Gastrocnemius medialis (tissue), 4 donors: ENCODE results near the gene SLC35G6. TPM values are rescaled to one million over a fixed set of nuclear protein-coding genes. Genes with fewer than 3 reads are reported as not detected.

Experiments used
- ATAC-seq, 2 donors: fragments of 150-250 bp; one replicate each; pipeline ENCODE4 v1.9.1; 2016
- DNase-seq, 2 donors: peaks; one replicate each; pipeline ENCODE4 v3.0.0-alpha.2; 2019
- H3K27ac ChIP-seq, 4 donors: fragments of 200-600 bp; sonication (generic); 1 replicate in 1 of 4; 2 replicates in 3 of 4; pipeline ENCODE4 v1.5.1; 2016 to 2018; ENCODE audit warnings: mild to moderate bottlenecking in 2 of 4, moderate library complexity in 1 of 4
- H3K27me3 ChIP-seq, 3 donors: fragments of 200-600 bp; sonication (generic) in 2 of 3; 1 replicate in 1 of 3; 2 replicates in 2 of 3; pipeline versions ENCODE4 v1.5.1 to v1.6.0; 2016 to 2019; ENCODE audit warnings: mild to moderate bottlenecking in 1 of 3, moderate library complexity in 1 of 3
- H3K36me3 ChIP-seq, 2 donors: fragments of 200-600 bp; sonication (generic) in 1 of 2; one replicate each; pipeline ENCODE4 v1.5.1; 2017 to 2018
- H3K4me1 ChIP-seq, 2 donors: fragments of 200-600 bp; sonication (generic) in 1 of 2; one replicate each; pipeline ENCODE4 v1.5.1; 2016 to 2017; ENCODE audit warnings: mild to moderate bottlenecking in 2 of 2
- H3K4me3 ChIP-seq, 4 donors: fragments of 200-600 bp; sonication (generic) in 3 of 4; 1 replicate in 1 of 4; 2 replicates in 3 of 4; pipeline ENCODE4 v1.5.1; 2016 to 2019; ENCODE audit warnings: mild to moderate bottlenecking in 2 of 4
- H3K9me3 ChIP-seq, 3 donors: fragments of 200-600 bp; sonication (generic) in 2 of 3; 1 replicate in 1 of 3; 2 replicates in 2 of 3; pipeline ENCODE4 v1.5.1; 2016 to 2019
- POLR2A ChIP-seq, 2 donors: fragments of 450-650 bp; IDR thresholded peaks; one replicate each; pipeline ENCODE4 v1.6.1; 2017; ENCODE audit warnings: antibody characterized with exemption in 2 of 2, mild to moderate bottlenecking in 2 of 2, moderate library complexity in 2 of 2
- in situ Hi-C, 4 donors: fragments of 200-750 bp; cut with MboI; loops; one replicate each; pipeline versions ENCODE4 v1.15.0 to v1.8.0; 2017; ENCODE audit warnings: low sequenced_read_pairs in 4 of 4
- intact Hi-C: fragments of 100-400 bp; cut with DNase I; formaldehyde crosslinking; loops from one replicate; pipeline ENCODE4 v1.15.1; 2023; ENCODE audit warnings: low total_unique reads
- total RNA-seq, 4 donors: library from RNA; depleted of rRNA; stranded (reverse); fragments of >200 nt; gene quantifications; one replicate each; pipeline versions ENCODE4 v1.1.0 to v1.2.3, GENCODE V29; 2016
- TF ChIP-seq, protein P1 (sequence below), 5 experiments: fragments of 450-650 bp in 3 of 5; fragments of 200-600 bp in 2 of 5; sonication (generic) in 2 of 5; IDR thresholded peaks in 4 of 5; conservative IDR thresholded peaks in 1 of 5; 1 replicate in 4 of 5; 2 replicates in 1 of 5; pipeline ENCODE4 v1.5.1; 2016 to 2019; ENCODE audit warnings: antibody characterized with exemption in 5 of 5, mild to moderate bottlenecking in 3 of 5, moderate library complexity in 3 of 5

SLC35G6 gene
- total RNA-seq, 4 donors from 2014 or later, result not detected

- DNase-seq (no peak), ATAC-seq (no peak)
- TF ChIP-seq, protein P1, sequence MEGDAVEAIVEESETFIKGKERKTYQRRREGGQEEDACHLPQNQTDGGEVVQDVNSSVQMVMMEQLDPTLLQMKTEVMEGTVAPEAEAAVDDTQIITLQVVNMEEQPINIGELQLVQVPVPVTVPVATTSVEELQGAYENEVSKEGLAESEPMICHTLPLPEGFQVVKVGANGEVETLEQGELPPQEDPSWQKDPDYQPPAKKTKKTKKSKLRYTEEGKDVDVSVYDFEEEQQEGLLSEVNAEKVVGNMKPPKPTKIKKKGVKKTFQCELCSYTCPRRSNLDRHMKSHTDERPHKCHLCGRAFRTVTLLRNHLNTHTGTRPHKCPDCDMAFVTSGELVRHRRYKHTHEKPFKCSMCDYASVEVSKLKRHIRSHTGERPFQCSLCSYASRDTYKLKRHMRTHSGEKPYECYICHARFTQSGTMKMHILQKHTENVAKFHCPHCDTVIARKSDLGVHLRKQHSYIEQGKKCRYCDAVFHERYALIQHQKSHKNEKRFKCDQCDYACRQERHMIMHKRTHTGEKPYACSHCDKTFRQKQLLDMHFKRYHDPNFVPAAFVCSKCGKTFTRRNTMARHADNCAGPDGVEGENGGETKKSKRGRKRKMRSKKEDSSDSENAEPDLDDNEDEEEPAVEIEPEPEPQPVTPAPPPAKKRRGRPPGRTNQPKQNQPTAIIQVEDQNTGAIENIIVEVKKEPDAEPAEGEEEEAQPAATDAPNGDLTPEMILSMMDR (IDR thresholded peaks at IDR 0.05 in 4 of 5, conservative IDR thresholded peaks at IDR 0.05 in 1 of 5), result no peak
- no peak for TF ChIP-seq POLR2A (IDR thresholded peaks at IDR 0.05)
- peaks cover 3 to 71% of the 10 kb centered on the region in 2 donors for H3K36me3 ChIP-seq
- no peak overlapping the region for H3K4me3 ChIP-seq
- H3K4me1 ChIP-seq, result peaks cover 0 to 10% of the 10 kb centered on the region in 2 donors
- in situ Hi-C loops, result no loop called here
- H3K27me3 ChIP-seq, result no peaks in the 10 kb centered on the region
- intact Hi-C loops, result no loop called here
- H3K9me3 ChIP-seq, result no peaks in the 10 kb centered on the region
- H3K27ac ChIP-seq, result no peak overlapping the region
These were observed 16.4 kb downstream of the SLC35G6 start for GRCh38 chr17:7497636-7498035.

- H3K36me3 ChIP-seq, result peaks cover 9 to 86% of the 10 kb centered on the region in 2 donors
These were observed 17.9 kb downstream of the SLC35G6 start for GRCh38 chr17:7499161-7499560.

GRCh38 chr17:7501729-7502128, 20.5 kb downstream of the SLC35G6 start:
- Histone ChIP-seq H3K9me3 (no peaks in the 10 kb centered on the region), H3K27me3 (no peaks in the 10 kb centered on the region), H3K36me3 (peaks cover 11 to 96% of the 10 kb centered on the region in 2 donors), H3K27ac (no peak overlapping the region), H3K4me1 (no peaks in the 10 kb centered on the region), H3K4me3 (no peak overlapping the region)
- no peak for DNase-seq
- in situ Hi-C loops (loop anchor here in 2 of 4 donors (5.0 to 25.0 kb wide), 4 partner anchors 53 to 186 kb away; partner anchors contain the start of genes TP53 (in 2 of the 2), WRAP53 (in 2 of the 2), KCTD11 (in 1 of the 2) and TMEM95 (in 1 of the 2)), intact Hi-C loops (no loop called here)
- ATAC-seq, result no peak
- no peak for TF ChIP-seq POLR2A (IDR thresholded peaks at IDR 0.05)
- TF ChIP-seq, protein P1 (IDR thresholded peaks at IDR 0.05 in 4 of 5, conservative IDR thresholded peaks at IDR 0.05 in 1 of 5), result no peak

More at GRCh38 chr17:7499161-7499560, 17.9 kb downstream of the SLC35G6 start:
- H3K4me3 ChIP-seq, result no peak overlapping the region
- intact Hi-C loops, result no loop called here
- no peaks in the 10 kb centered on the region for H3K27me3 ChIP-seq
- TF ChIP-seq, protein P1 (IDR thresholded peaks at IDR 0.05 in 4 of 5, conservative IDR thresholded peaks at IDR 0.05 in 1 of 5), result no peak
- no peak for TF ChIP-seq POLR2A (IDR thresholded peaks at IDR 0.05)
- no peaks in the 10 kb centered on the region for H3K4me1 ChIP-seq
- in situ Hi-C loops, result no loop called here
- no peak overlapping the region for H3K27ac ChIP-seq
- DNase-seq, result no peak
- no peaks in the 10 kb centered on the region for H3K9me3 ChIP-seq
- no peak for ATAC-seq

- Histone ChIP-seq H3K4me1 (no peaks in the 10 kb centered on the region), H3K27me3 (no peaks in the 10 kb centered on the region), H3K4me3 (no peak overlapping the region), H3K27ac (no peak overlapping the region), H3K36me3 (peaks cover 11 to 92% of the 10 kb centered on the region in 2 donors), H3K9me3 (no peaks in the 10 kb centered on the region)
- ATAC-seq, result no peak
- TF ChIP-seq, protein P1 (IDR thresholded peaks at IDR 0.05 in 4 of 5, conservative IDR thresholded peaks at IDR 0.05 in 1 of 5), result no peak
- no peak for TF ChIP-seq POLR2A (IDR thresholded peaks at IDR 0.05)
- intact Hi-C loops, result no loop called here
- DNase-seq, result no peak
- in situ Hi-C loops, result loop anchor here in 2 of 4 donors (5.0 to 25.0 kb wide), 4 partner anchors 52 to 185 kb away; partner anchors contain the start of genes TP53 (in 2 of the 2), WRAP53 (in 2 of the 2), KCTD11 (in 1 of the 2) and TMEM95 (in 1 of the 2)
These were observed 21.1 kb downstream of the SLC35G6 start for GRCh38 chr17:7502171-7502847.
